GM06990 (cell line): Measurements from ENCODE around the gene EPN3.

Source experiments
- DNase-seq: peaks from one replicate; pipeline ENCODE4 v3.0.0-alpha.2; 2011; ENCODE audit not compliant: insufficient read length; ENCODE audit errors: extremely low read depth
- H3K27me3 ChIP-seq: replicated peaks from 2 replicates; pipeline ENCODE4 v1.6.0; 2011; ENCODE audit warnings: low read length; ENCODE audit not compliant: control insufficient read depth, insufficient read depth
- H3K36me3 ChIP-seq: 2 replicates; pipeline ENCODE4 v1.5.1; 2011; ENCODE audit warnings: low read length; ENCODE audit not compliant: control insufficient read depth, insufficient read depth
- H3K4me3 ChIP-seq: replicated peaks from 2 replicates; pipeline ENCODE4 v1.5.1; 2011; ENCODE audit warnings: low read depth, mild to moderate bottlenecking, control low read depth, low read length
- TF ChIP-seq, protein P1 (sequence below): IDR thresholded peaks from 2 replicates; pipeline ENCODE4 v1.5.1; 2011; ENCODE audit warnings: low read length, control low read depth, mild to moderate bottlenecking, inconsistent platforms; ENCODE audit not compliant: insufficient read depth, poor library complexity, severe bottlenecking

Gene EPN3

DNA sequence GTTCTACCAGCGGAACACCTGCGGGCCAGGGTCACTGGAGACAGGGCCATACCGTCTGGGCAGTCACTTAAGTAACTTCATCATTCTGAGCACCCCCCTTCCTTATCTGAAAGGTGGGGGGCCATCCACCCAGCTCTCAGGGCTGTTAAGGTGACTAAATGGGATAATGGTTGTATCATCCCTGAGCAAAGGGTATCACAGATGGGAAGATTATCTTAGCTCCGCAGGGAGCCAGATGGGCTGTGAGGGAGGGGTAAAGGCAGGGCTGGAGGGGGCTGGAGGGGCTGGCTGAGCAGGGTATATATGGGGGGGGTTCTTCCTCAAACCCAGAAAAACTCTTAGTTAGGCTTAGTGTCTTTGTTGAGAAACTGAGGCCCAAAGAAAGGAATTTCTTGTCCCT lies 25.1 kb downstream of the EPN3 start:
- TF ChIP-seq, protein P1, sequence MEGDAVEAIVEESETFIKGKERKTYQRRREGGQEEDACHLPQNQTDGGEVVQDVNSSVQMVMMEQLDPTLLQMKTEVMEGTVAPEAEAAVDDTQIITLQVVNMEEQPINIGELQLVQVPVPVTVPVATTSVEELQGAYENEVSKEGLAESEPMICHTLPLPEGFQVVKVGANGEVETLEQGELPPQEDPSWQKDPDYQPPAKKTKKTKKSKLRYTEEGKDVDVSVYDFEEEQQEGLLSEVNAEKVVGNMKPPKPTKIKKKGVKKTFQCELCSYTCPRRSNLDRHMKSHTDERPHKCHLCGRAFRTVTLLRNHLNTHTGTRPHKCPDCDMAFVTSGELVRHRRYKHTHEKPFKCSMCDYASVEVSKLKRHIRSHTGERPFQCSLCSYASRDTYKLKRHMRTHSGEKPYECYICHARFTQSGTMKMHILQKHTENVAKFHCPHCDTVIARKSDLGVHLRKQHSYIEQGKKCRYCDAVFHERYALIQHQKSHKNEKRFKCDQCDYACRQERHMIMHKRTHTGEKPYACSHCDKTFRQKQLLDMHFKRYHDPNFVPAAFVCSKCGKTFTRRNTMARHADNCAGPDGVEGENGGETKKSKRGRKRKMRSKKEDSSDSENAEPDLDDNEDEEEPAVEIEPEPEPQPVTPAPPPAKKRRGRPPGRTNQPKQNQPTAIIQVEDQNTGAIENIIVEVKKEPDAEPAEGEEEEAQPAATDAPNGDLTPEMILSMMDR: no peak
- H3K4me3 ChIP-seq: no peak overlapping the region
- no peak for DNase-seq
- no peaks in the 10 kb centered on the region; the same call in 1 of the 2 replicates for H3K36me3 ChIP-seq
- H3K27me3 ChIP-seq: peaks cover 2% of the 10 kb centered on the region

DNA sequence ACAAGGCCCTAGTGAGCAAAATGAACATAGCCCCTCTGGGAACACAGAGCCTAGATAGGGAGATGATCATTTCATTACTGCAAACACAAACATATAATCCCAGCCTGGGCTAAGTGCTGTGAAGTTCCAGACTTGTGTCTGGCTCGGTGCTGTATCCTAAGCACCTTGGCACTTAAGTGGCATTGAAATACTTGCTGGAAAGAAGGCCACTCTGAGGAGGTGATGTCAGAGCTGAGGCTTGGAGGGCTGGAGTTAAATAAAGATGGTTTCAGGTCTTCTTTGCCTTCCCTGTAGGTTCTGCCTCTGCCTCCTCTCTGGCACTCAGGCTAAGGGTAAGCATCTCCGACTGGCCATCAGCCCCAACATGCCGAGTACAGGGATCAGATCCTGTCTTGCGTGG lies 25.6 kb downstream of the EPN3 start:
- DNase-seq: no peak
- TF ChIP-seq, protein P1: no peak
- H3K27me3 ChIP-seq: peaks cover 2% of the 10 kb centered on the region
- H3K36me3 ChIP-seq: no peaks in the 10 kb centered on the region; the same call in 1 of the 2 replicates
- no peak overlapping the region for H3K4me3 ChIP-seq

DNA sequence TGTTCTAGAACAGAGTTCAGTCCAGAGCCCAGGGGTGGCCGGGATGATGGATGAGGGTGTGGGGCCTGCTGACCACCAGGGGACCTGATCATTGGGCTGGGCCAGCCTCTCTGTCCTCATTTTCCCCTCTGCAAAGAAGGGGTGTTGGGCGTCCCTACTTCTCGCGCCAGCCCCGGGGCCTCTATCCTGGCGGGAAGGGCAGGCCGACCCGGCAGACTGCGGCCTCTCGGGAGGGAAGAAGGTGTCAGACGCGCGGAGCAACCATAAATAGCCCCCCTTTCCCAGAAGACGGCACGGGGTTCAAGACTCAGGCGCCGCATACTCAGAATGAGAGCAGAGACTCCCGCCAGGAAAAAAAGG lies 26.0 kb downstream of the EPN3 start:
- DNase-seq: no peak
- Histone ChIP-seq H3K27me3 (peaks cover 2% of the 10 kb centered on the region), H3K36me3 (no peaks in the 10 kb centered on the region; the same call in 1 of the 2 replicates), H3K4me3 (no peak overlapping the region)
- TF ChIP-seq, protein P1: no peak

DNA sequence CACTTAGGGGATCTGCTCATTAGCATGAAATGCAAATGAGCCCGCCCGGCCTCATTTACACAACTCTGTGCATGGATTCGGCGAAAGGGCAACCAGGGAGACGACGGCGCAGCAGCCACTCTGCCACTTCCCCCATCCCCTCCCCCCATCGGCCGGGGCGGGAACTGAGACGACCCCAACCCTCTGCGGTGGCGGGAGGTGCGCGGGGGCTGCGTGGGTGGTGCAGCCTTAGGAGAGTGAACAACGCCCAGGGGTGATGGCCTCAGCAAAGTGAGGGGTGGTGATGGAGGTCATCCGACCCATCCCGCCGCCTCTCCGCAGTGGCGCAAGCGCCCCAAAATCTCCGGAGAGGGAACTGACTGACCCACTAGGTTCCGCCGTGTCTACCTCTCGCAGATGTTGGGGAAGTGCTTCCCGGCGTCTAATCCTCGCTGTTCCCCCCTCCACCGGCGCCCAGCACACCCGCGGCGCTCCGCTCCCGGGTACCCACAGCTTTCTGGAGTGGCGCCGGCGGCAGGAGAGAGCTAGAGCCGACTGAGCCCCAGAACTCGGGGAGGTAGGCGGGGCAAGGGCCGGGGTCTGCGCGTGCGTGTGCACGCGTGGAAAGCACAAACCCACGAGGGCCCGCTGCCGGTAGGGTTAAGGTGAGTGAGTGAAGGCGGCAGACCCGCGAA lies 26.5 kb downstream of the EPN3 start:
- Histone ChIP-seq H3K36me3 (no peaks in the 10 kb centered on the region; the same call in 1 of the 2 replicates), H3K27me3 (peaks cover 2% of the 10 kb centered on the region), H3K4me3 (no peak overlapping the region; the same call in 1 of the 2 replicates)
- no peak for DNase-seq
- TF ChIP-seq, protein P1: no peak

DNA sequence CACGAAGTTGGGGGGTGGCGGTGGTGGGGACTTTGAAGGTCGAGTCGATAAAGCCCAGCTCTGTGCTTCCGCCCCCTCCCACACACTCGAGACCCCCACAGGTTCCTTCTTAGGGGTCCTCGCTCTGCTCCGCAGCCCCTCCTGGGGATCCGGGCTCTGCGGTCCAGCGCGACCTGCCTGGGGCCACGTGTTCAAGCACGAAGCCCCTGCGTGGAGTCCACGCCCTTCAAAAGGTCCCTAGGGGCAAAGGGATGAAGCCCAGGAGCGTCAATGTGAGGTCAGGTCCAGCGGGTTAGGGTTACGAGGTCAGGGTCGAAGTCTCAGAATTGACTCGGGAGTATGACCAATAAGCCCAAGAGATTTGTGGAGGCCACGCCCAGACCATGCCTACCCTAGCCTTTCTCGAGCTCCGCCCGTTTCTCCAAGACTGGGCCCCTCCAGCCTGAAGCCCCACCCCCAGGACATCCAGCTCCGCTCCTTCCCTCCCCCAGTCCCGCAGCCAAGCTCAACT lies 27.2 kb downstream of the EPN3 start:
- no peak for DNase-seq
- peak overlapping the region; percentile 57 for H3K4me3 ChIP-seq
- peaks cover 2% of the 10 kb centered on the region for H3K27me3 ChIP-seq
- no peaks in the 10 kb centered on the region for H3K36me3 ChIP-seq
- TF ChIP-seq, protein P1: no peak
